Esophagus (tissue), 2 donors: Measurements from ENCODE around the gene TLR4. TPM values are rescaled to one million over a fixed set of nuclear protein-coding genes. Genes with fewer than 3 reads are reported as not detected.

ENCODE experiments used
- H3K27ac ChIP-seq, 2 donors: one replicate each; pipeline ENCODE4 v1.5.1; 2013; ENCODE audit warnings: low read depth in 2 of 2, mild to moderate bottlenecking in 2 of 2, inconsistent platforms in 1 of 2, low read length in 1 of 2, moderate library complexity in 1 of 2
- H3K27me3 ChIP-seq, 2 donors: one replicate each; pipeline ENCODE4 v1.6.1; 2013; ENCODE audit warnings: low read length in 2 of 2, control low read depth in 1 of 2, mild to moderate bottlenecking in 1 of 2; ENCODE audit not compliant: insufficient read depth in 2 of 2, control insufficient read depth in 1 of 2
- H3K36me3 ChIP-seq, 2 donors: one replicate each; pipeline ENCODE4 v1.6.1; 2013; ENCODE audit warnings: low read length in 1 of 2; ENCODE audit not compliant: control insufficient read depth in 2 of 2, insufficient read depth in 2 of 2
- H3K4me1 ChIP-seq, 2 donors: one replicate each; pipeline ENCODE4 v1.6.1; 2013; ENCODE audit warnings: low read length in 1 of 2; ENCODE audit not compliant: control insufficient read depth in 2 of 2, insufficient read depth in 2 of 2
- H3K4me3 ChIP-seq, 2 donors: one replicate each; pipeline ENCODE4 v1.5.1; 2013; ENCODE audit warnings: low read length in 2 of 2, mild to moderate bottlenecking in 2 of 2, low read depth in 1 of 2, moderate library complexity in 1 of 2
- H3K9me3 ChIP-seq, 2 donors: one replicate each; pipeline ENCODE4 v1.6.1; 2013; ENCODE audit warnings: mild to moderate bottlenecking in 2 of 2, low read depth in 1 of 2, low read length in 1 of 2, moderate library complexity in 1 of 2; ENCODE audit not compliant: control insufficient read depth in 2 of 2, insufficient read depth in 1 of 2
- WGBS, 2 donors: extraction: QIAGEN DNeasy Blood & Tissue Kit; methylation state at CpG; one replicate each; pipeline ENCODE4 v1.1.7; 2013; 5-methylcytosine and 5-hydroxymethylcytosine counted together
- polyA plus RNA-seq, 2 donors: library from polyadenylated mRNA; stranded (reverse); fragments of 200-250 nt; gene quantifications; one replicate each; pipeline ENCODE4 v1.2.3, GENCODE V29; 2013
- donor health status: healthy with polysubstance abuse.
- donor health status: Bipolar disorder and iron deficiency.

The TLR4 gene
- polyA plus RNA-seq, 2 donors = 0.47 TPM

- 80 to 81% methylated on average over 2 of the region's 2 CpGs for WGBS, 2 donors
- Histone ChIP-seq H3K36me3 (no peaks in the 10 kb centered on the region), H3K9me3 (no peaks in the 10 kb centered on the region), H3K27me3 (no peaks in the 10 kb centered on the region), H3K27ac (no peak overlapping the region), H3K4me3 (no peak overlapping the region), H3K4me1 (no peaks in the 10 kb centered on the region)
Measured at GRCh38 chr9:117681888-117682287, 22.3 kb upstream of the TLR4 start.

GRCh38 chr9:117682955-117683710, 21.1 kb upstream of the TLR4 start:
- no peaks in the 10 kb centered on the region for H3K9me3 ChIP-seq
- H3K27ac ChIP-seq = no peak overlapping the region
- no peak overlapping the region for H3K4me3 ChIP-seq
- no peaks in the 10 kb centered on the region for H3K27me3 ChIP-seq
- no peaks in the 10 kb centered on the region for H3K4me1 ChIP-seq
- H3K36me3 ChIP-seq = no peaks in the 10 kb centered on the region
- WGBS, 2 donors = 44 to 49% methylated on average over 3 of the region's 3 CpGs

GRCh38 chr9:117687532-117687931, 16.7 kb upstream of the TLR4 start:
- Histone ChIP-seq H3K27me3 (no peaks in the 10 kb centered on the region), H3K9me3 (no peaks in the 10 kb centered on the region), H3K4me1 (no peaks in the 10 kb centered on the region), H3K4me3 (no peak overlapping the region), H3K27ac (no peak overlapping the region), H3K36me3 (no peaks in the 10 kb centered on the region)
- 64 to 69% methylated on average over 2 of the region's 2 CpGs for WGBS, 2 donors

DNA sequence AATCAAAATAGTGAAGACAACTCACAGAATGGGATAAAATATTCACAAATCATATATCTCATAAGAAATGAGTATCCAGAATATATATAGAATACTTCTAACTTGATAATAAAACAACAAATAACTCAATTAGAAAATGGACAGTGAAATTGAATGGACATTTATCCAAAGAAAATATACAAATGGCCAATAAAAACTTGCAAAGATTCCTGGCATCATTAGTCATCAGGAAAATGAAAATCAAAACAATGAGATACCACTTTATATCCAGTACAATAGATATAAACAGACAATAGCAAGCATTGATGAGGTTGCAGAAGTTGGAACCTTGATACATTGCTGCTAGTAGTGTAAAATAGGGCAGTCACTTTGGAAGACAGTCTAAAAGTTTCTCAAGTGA, 12.8 kb upstream of the TLR4 start:
- H3K27me3 ChIP-seq = no peaks in the 10 kb centered on the region
- no peaks in the 10 kb centered on the region for H3K4me1 ChIP-seq
- no peak overlapping the region for H3K27ac ChIP-seq
- no peaks in the 10 kb centered on the region for H3K9me3 ChIP-seq
- no peaks in the 10 kb centered on the region for H3K36me3 ChIP-seq
- no peak overlapping the region for H3K4me3 ChIP-seq

- Histone ChIP-seq H3K4me3 (no peak overlapping the region), H3K9me3 (no peaks in the 10 kb centered on the region), H3K4me1 (no peaks in the 10 kb centered on the region), H3K27me3 (no peaks in the 10 kb centered on the region), H3K36me3 (no peaks in the 10 kb centered on the region), H3K27ac (no peak overlapping the region)
- 80 to 83% methylated on average over 2 of the region's 2 CpGs for WGBS, 2 donors
Measured at GRCh38 chr9:117696154-117696553, 8.0 kb upstream of the TLR4 start.

DNA sequence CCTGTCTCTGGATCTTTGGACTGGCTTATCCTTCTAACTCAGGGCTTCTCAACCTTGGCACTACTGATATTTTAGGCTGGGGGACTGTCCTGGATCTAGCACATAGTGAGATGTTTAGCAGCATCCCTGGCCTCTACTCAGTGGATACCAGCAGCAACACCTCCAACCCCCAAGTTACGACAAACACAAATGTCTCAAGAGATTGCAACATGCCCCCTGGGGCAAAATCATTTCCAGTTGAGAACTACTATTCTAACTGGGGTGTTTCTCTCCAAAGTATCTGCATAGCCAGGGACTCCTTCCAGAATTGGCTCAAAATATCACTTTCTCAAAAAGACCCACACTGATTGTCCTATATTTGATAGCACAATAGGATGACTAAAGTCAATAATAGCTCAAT, 7.2 kb upstream of the TLR4 start:
- no peaks in the 10 kb centered on the region for H3K27me3 ChIP-seq
- 64 to 86% methylated on average over 1 of the region's 1 CpG for WGBS, 2 donors
- no peaks in the 10 kb centered on the region for H3K9me3 ChIP-seq
- no peak overlapping the region for H3K27ac ChIP-seq
- no peaks in the 10 kb centered on the region for H3K4me1 ChIP-seq
- H3K36me3 ChIP-seq = no peaks in the 10 kb centered on the region
- no peak overlapping the region for H3K4me3 ChIP-seq

- H3K9me3 ChIP-seq = no peaks in the 10 kb centered on the region
- WGBS, 2 donors = 75 to 84% methylated on average over 3 of the region's 3 CpGs
Measured at GRCh38 chr9:117703537-117703936, 666 bp upstream of the TLR4 start.

GRCh38 chr9:117704597-117704996, 394 bp downstream of the TLR4 start:
- Histone ChIP-seq H3K27me3 (no peaks in the 10 kb centered on the region), H3K9me3 (no peaks in the 10 kb centered on the region), H3K4me3 (peak overlapping the region; percentile 2 to 42), H3K4me1 (peaks cover 0 to 2% of the 10 kb centered on the region in 2 donors), H3K27ac (peak overlapping the region; percentile 75 to 78), H3K36me3 (no peaks in the 10 kb centered on the region)
- 62 to 71% methylated on average over 1 of the region's 1 CpG for WGBS, 2 donors

More at GRCh38 chr9:117703537-117703936, 666 bp upstream of the TLR4 start:
- Histone ChIP-seq H3K36me3 (no peaks in the 10 kb centered on the region), H3K27me3 (no peaks in the 10 kb centered on the region), H3K27ac (no peak overlapping the region), H3K4me1 (peaks cover 0 to 2% of the 10 kb centered on the region in 2 donors), H3K4me3 (no peak overlapping the region)

DNA sequence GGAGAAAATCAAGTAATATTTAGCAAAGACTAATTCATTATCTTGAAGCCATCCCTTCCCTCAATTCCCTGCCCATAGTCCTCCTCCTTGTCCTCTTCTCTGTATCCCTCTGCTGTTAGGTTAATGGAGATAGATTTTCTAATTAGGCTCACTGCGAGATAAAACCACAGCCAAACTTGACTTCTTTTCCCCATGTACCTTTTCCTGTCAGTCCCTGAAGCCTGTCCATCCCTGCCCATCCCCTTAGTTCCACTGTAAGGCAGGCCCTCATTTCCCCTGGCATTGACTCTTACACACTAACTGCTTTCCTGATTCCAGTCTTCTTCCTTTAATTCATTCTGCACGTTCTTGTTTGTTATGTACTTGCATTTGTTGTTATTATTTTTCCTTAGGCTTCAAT, 1.2 kb downstream of the TLR4 start:
- Histone ChIP-seq H3K4me3 (no peak overlapping the region), H3K4me1 (peaks cover 0 to 2% of the 10 kb centered on the region in 2 donors), H3K9me3 (no peaks in the 10 kb centered on the region), H3K27ac (no peak overlapping the region), H3K27me3 (no peaks in the 10 kb centered on the region), H3K36me3 (no peaks in the 10 kb centered on the region)
- WGBS, 2 donors = 65 to 66% methylated on average over 2 of the region's 2 CpGs

GRCh38 chr9:117706421-117707116, 2.4 kb downstream of the TLR4 start:
- Histone ChIP-seq H3K9me3 (no peaks in the 10 kb centered on the region), H3K27me3 (no peaks in the 10 kb centered on the region), H3K4me1 (peaks cover 0 to 2% of the 10 kb centered on the region in 2 donors), H3K4me3 (no peak overlapping the region), H3K27ac (no peak overlapping the region), H3K36me3 (no peaks in the 10 kb centered on the region)
- 49 to 53% methylated on average over 4 of the region's 4 CpGs for WGBS, 2 donors
